Activated CD4-positive, alpha-beta T cell treated with anti-CD3 and anti-CD28 coated beads for 36 hours (primary cell): ENCODE results near the gene CNIH3. TPM values are rescaled to one million over a fixed set of nuclear protein-coding genes. Genes with fewer than 3 reads are reported as not detected.
"Not testable (repeated sequence)": the region's sequence is repeated elsewhere in the genome, so short reads cannot be mapped to it uniquely, and the experiment has no call there.

Experiments
- ATAC-seq: fragments of 200-7000 bp; cut with Tn5 transposase; one replicate; pipeline ENCODE4 v1.10.0; 2021; ENCODE audit warnings: mild to moderate bottlenecking, moderate library complexity
- CTCF ChIA-PET: fragments of 350-600 bp; sonication (Branson Sonifier 250); formaldehyde crosslinking; loops from one replicate; lab custom pipeline; 2021; ENCODE audit warnings: antibody characterized with exemption; lab: Charles Lee
- POLR2A ChIA-PET: fragments of 350-600 bp; sonication (Branson Sonifier 250); formaldehyde crosslinking; loops from one replicate; lab custom pipeline; 2021; ENCODE audit warnings: antibody characterized with exemption, inconsistent platforms; lab: Charles Lee
- DNase-seq: peaks from one replicate; pipeline ENCODE4 v3.0.0-alpha.2; 2020
- H3K27ac Mint-ChIP-seq: one replicate; pipeline ENCODE4 v1.8.0; 2021; ENCODE audit warnings: mixed read lengths
- H3K27me3 Mint-ChIP-seq: one replicate; pipeline ENCODE4 v1.8.0; 2021; ENCODE audit warnings: mixed read lengths
- H3K36me3 Mint-ChIP-seq: one replicate; pipeline ENCODE4 v1.8.0; 2021; ENCODE audit warnings: low read depth, mixed read lengths
- H3K4me1 Mint-ChIP-seq: one replicate; pipeline ENCODE4 v1.8.0; 2021; ENCODE audit warnings: mixed read lengths
- H3K4me3 Mint-ChIP-seq: one replicate; pipeline ENCODE4 v1.8.0; 2021; ENCODE audit warnings: mild to moderate bottlenecking, moderate library complexity, mixed read lengths
- H3K9me3 Mint-ChIP-seq: one replicate; pipeline ENCODE4 v1.8.0; 2021; ENCODE audit warnings: low read depth, mixed read lengths
- intact Hi-C, 2 experiments: fragments of 100-400 bp; cut with DNase I in 1 of 2; cut with micrococcal nuclease in 1 of 2; formaldehyde crosslinking; loops; one replicate each; pipeline versions ENCODE4 v1.14.2 to v1.15.1; 2022 to 2024; cut with DNase I, micrococcal nuclease
- total RNA-seq, 2 experiments: library from RNA; stranded (reverse); gene quantifications; one replicate each; pipeline ENCODE4 v1.2.3, GENCODE V29; 2021

The CNIH3 gene
- total RNA-seq, 2 experiments from 2014 or later: 1.5 to 1.8 TPM

- intact Hi-C loops: no loop called here
- Mint-ChIP-seq H3K4me1 (no peaks in the 10 kb centered on the region), H3K4me3 (no peak overlapping the region), H3K9me3 (no peaks in the 10 kb centered on the region), H3K36me3 (no peaks in the 10 kb centered on the region), H3K27ac (no peak overlapping the region), H3K27me3 (no peaks in the 10 kb centered on the region)
- CTCF ChIA-PET: interaction anchor here (1.1 kb wide), 1 partner anchor 17 kb away, joined by 3 read pairs; no protein-coding TSS in a partner anchor
- POLR2A ChIA-PET: no interaction called here
- DNase-seq (no peak), ATAC-seq (no peak)
Measured at GRCh38 chr1:224670506-224670905, 54.4 kb downstream of the CNIH3 start.

DNA sequence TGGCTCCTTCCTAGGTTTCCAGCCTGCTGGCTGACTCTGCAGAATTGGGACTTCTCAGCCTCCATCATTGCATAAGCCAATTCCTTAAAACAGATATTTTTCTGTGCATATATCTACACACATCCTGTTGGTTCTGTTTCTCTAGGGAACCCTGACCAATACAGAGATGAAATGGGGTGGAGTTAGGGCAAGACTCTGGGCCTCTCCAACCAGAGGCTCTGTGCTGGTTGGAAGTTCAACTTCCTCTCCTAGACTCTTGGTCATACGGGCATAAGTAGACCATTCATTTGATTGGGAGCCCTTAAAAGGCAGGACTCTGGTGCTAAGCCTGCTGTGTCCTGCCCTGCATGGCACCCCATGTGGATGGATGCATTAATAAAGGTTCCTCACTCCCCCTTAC, 55.0 kb downstream of the CNIH3 start:
- intact Hi-C loops: no loop called here
- ATAC-seq (no peak), DNase-seq (no peak)
- ChIA-PET POLR2A (no interaction called here), CTCF (interaction anchor here (1.1 kb wide), 1 partner anchor 17 kb away, joined by 3 read pairs; no protein-coding TSS in a partner anchor)
- Mint-ChIP-seq H3K9me3 (no peaks in the 10 kb centered on the region), H3K4me3 (no peak overlapping the region), H3K36me3 (no peaks in the 10 kb centered on the region), H3K27me3 (no peaks in the 10 kb centered on the region), H3K27ac (no peak overlapping the region), H3K4me1 (no peaks in the 10 kb centered on the region)

GRCh38 chr1:224673141-224673540, 57.0 kb downstream of the CNIH3 start:
- Mint-ChIP-seq H3K36me3 (no peaks in the 10 kb centered on the region), H3K9me3 (no peaks in the 10 kb centered on the region), H3K27ac (no peak overlapping the region), H3K4me1 (no peaks in the 10 kb centered on the region), H3K27me3 (no peaks in the 10 kb centered on the region), H3K4me3 (no peak overlapping the region)
- DNase-seq (no peak), ATAC-seq (no peak)
- POLR2A ChIA-PET: no interaction called here
- CTCF ChIA-PET: no interaction called here
- intact Hi-C loops: no loop called here

DNA sequence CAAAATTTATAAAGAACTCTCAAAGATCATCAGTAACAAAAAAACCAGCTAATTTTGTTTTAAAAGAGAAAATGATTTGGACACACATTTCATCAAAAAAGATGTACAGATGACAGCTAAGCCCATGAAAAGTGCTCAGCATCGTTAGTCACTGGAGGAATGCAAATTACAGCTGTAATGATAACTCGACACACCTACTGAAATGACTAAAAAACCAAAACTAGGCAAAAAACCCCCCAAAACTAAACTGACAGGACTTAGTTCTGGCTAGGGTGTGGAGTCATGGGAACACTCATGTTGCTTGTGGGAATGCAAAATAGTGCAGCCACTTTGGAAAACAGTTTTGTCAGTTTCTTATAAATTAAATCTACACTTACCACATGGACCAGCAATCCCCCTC, 59.5 kb downstream of the CNIH3 start:
- Mint-ChIP-seq H3K4me3 (no peak overlapping the region), H3K27ac (no peak overlapping the region), H3K27me3 (no peaks in the 10 kb centered on the region), H3K9me3 (no peaks in the 10 kb centered on the region), H3K36me3 (no peaks in the 10 kb centered on the region), H3K4me1 (no peaks in the 10 kb centered on the region)
- peak; percentile 64 for ATAC-seq
- DNase-seq: no peak
- ChIA-PET CTCF (interaction anchor here (1.1 kb wide), 1 partner anchor 176 kb away, joined by 3 read pairs; no protein-coding TSS in a partner anchor), POLR2A (no interaction called here)
- intact Hi-C loops: no loop called here

DNA sequence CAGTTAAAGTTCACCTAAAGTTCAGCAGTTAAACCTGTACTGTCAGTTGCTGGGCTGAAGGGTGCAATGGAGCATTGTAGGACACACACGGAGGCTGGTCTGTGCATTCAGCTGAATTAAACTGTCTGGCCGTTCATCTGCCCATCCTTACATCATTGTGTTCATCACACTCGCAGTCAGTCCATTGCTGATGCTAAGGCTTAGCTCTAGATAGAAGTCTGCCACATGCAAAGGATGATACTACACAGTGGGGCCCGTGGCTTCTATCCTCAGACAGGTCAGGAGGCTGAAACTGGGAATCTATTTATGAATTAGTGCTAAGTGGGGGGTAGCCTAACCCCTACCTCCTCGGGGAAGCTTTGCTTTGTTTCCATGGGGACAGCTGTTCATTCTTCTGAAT, 60.4 kb downstream of the CNIH3 start:
- ATAC-seq (no peak), DNase-seq (no peak)
- intact Hi-C loops: no loop called here
- Mint-ChIP-seq H3K27ac (no peak overlapping the region), H3K4me3 (no peak overlapping the region), H3K36me3 (no peaks in the 10 kb centered on the region), H3K27me3 (no peaks in the 10 kb centered on the region), H3K4me1 (no peaks in the 10 kb centered on the region), H3K9me3 (no peaks in the 10 kb centered on the region)
- ChIA-PET CTCF (interaction anchor here (0.5 to 1.1 kb wide), 2 partner anchors 52 to 175 kb away, joined by 3 read pairs; no protein-coding TSS in a partner anchor), POLR2A (interaction anchor here (0.6 kb wide), 1 partner anchor 23 kb away, joined by 3 read pairs; no protein-coding TSS in a partner anchor)

DNA sequence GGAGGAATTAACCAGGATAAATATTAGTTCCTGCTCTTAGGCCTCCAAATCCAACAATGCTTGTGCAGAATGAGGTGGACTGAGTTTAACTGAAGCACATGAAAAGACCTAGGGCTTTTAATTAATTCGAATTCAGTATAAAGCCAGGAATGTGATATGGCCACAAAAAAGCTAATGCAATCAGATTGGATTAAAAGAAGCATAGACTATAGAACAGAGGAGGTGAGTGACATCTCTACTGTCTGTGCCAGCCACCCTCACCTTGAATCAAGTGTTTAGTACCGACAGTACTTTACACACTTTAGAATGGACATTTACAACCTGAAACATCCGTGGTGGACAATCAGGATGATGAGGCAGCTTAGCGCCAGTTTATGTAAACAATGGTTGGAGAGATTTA, 62.1 kb downstream of the CNIH3 start:
- no peaks in the 10 kb centered on the region for H3K36me3 Mint-ChIP-seq
- no peaks in the 10 kb centered on the region for H3K4me1 Mint-ChIP-seq
- no peak for ATAC-seq
- H3K27me3 Mint-ChIP-seq: no peaks in the 10 kb centered on the region
- no peak overlapping the region for H3K4me3 Mint-ChIP-seq
- ChIA-PET CTCF (interaction anchor here (1.1 to 1.6 kb wide), 2 partner anchors 36 to 163 kb away, joined by 3 to 4 read pairs; no protein-coding TSS in a partner anchor), POLR2A (no interaction called here)
- no peak for DNase-seq
- H3K27ac Mint-ChIP-seq: no peak overlapping the region
- intact Hi-C loops: no loop called here
- H3K9me3 Mint-ChIP-seq: no peaks in the 10 kb centered on the region

DNA sequence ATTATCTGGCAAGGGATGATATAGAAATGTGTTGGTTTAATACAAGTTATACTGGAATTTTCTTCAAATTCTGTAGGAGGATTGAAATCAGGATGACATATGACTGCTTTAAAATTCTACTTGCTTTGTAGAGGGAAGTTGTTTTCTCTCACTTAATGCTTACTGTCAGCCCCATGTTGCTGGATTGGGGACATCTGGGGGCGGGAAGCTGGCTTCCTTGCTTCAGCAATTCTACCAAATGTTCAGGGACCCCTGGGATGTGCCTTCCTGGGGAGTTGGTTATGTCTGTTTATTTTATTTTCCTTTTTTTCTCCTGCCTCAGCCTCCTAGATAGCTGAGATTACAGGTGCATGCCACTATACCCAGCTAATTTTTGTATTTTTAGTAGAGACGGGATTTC, 63.5 kb downstream of the CNIH3 start:
- CTCF ChIA-PET: interaction anchor here (1.1 kb wide), 1 partner anchor 164 kb away, joined by 3 read pairs; no protein-coding TSS in a partner anchor
- H3K27ac Mint-ChIP-seq: no peak overlapping the region
- no peaks in the 10 kb centered on the region for H3K36me3 Mint-ChIP-seq
- DNase-seq (no peak), ATAC-seq (no peak)
- intact Hi-C loops: no loop called here
- no peak overlapping the region for H3K4me3 Mint-ChIP-seq
- no peaks in the 10 kb centered on the region for H3K4me1 Mint-ChIP-seq
- no peaks in the 10 kb centered on the region for H3K27me3 Mint-ChIP-seq
- POLR2A ChIA-PET: no interaction called here
- H3K9me3 Mint-ChIP-seq: no peaks in the 10 kb centered on the region

GRCh38 chr1:224681816-224682215, 65.7 kb downstream of the CNIH3 start:
- DNase-seq (no peak), ATAC-seq (no peak)
- no peaks in the 10 kb centered on the region for H3K4me1 Mint-ChIP-seq
- ChIA-PET CTCF (no interaction called here), POLR2A (no interaction called here)
- no peaks in the 10 kb centered on the region for H3K36me3 Mint-ChIP-seq
- intact Hi-C loops: no loop called here
- no peak overlapping the region for H3K4me3 Mint-ChIP-seq
- peaks cover 2% of the 10 kb centered on the region for H3K27me3 Mint-ChIP-seq
- no peaks in the 10 kb centered on the region for H3K9me3 Mint-ChIP-seq
- no peak overlapping the region for H3K27ac Mint-ChIP-seq

DNA sequence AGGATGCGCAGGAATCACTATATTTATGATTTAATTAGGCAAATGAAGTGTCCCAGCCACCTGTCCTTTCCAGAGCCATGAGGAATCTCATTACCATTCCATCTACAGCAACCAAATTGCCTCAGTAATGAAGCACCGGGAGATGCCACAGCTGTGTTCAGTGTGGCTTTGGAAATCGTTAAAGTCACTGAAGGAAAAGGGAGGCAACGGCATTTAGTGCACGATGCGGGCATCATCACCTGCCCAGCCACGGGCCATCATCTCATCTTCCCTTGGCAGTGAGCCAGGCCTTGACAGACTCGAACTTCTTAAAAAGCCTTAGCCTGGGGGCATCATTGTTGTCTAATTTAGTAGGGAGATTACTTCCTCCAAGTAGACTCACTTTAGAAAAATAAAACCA, 67.8 kb downstream of the CNIH3 start:
- H3K27ac Mint-ChIP-seq: no peak overlapping the region
- DNase-seq (no peak), ATAC-seq (no peak)
- H3K4me3 Mint-ChIP-seq: no peak overlapping the region
- no peaks in the 10 kb centered on the region for H3K9me3 Mint-ChIP-seq
- no peaks in the 10 kb centered on the region for H3K4me1 Mint-ChIP-seq
- intact Hi-C loops: no loop called here
- POLR2A ChIA-PET: no interaction called here
- H3K36me3 Mint-ChIP-seq: no peaks in the 10 kb centered on the region
- H3K27me3 Mint-ChIP-seq: peaks cover 2% of the 10 kb centered on the region
- CTCF ChIA-PET: no interaction called here

DNA sequence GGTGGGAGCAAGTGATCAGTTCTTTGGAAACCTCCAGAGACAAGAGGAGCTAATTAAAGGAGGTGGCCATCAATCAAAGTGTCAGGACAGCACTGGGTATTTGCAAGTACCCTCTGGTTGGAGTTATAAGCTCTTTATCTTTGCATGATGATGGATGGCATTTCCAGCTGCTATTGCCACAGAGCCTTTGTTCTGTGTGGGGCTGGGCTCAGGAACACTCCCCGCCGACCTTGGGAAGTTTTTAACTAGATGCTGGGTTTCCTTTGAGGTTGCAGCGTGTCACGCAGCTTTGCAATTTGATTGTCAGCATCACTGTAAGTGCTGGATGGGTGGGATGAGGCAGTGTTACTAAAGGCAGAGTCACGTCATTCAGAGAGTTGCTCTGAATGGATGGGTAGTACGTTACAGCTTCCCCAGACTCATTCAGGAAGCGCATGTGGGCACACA, 68.9 kb downstream of the CNIH3 start:
- no peaks in the 10 kb centered on the region for H3K36me3 Mint-ChIP-seq
- DNase-seq (peak; percentile 17), ATAC-seq (peak; percentile 91)
- ChIA-PET POLR2A (interaction anchor here (0.7 kb wide), 1 partner anchor 9 kb away, joined by 3 read pairs; no protein-coding TSS in a partner anchor), CTCF (interaction anchor here (0.5 to 1.0 kb wide), 2 partner anchors 15 to 74 kb away, joined by 3 read pairs; no protein-coding TSS in a partner anchor)
- H3K27ac Mint-ChIP-seq: no peak overlapping the region
- H3K4me3 Mint-ChIP-seq: no peak overlapping the region
- no peaks in the 10 kb centered on the region for H3K9me3 Mint-ChIP-seq
- no peaks in the 10 kb centered on the region for H3K4me1 Mint-ChIP-seq
- intact Hi-C loops: no loop called here
- peaks cover 2% of the 10 kb centered on the region for H3K27me3 Mint-ChIP-seq

DNA sequence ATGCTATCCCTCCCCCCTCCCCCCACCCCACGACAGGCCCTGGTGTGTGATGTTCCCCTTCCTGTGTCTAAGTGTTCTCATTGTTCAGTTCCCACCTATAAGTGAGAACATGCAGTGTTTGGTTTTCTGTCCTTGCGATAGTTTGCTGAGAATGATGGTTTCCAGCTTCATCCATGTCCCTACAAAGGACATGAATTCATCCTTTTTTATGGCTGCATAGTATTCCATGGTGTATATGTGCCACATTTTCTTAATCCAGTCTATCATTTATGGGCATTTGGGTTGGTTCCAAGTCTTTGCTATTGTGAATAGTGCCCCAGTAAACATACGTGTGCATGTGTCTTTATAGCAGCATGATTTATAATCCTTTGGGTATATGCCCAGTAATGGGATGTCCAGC, 70.0 kb downstream of the CNIH3 start:
- H3K27ac Mint-ChIP-seq: not testable (repeated sequence)

GRCh38 chr1:224687465-224687864, 71.3 kb downstream of the CNIH3 start:
- H3K27me3 Mint-ChIP-seq: peaks cover 2% of the 10 kb centered on the region
- intact Hi-C loops: no loop called here
- CTCF ChIA-PET: interaction anchor here (0.7 to 1.5 kb wide), 4 partner anchors 14 to 44 kb away, joined by 3 to 4 read pairs (median 4); no protein-coding TSS in a partner anchor
- DNase-seq: no peak
- no peaks in the 10 kb centered on the region for H3K36me3 Mint-ChIP-seq
- H3K4me3 Mint-ChIP-seq: no peak overlapping the region
- no peaks in the 10 kb centered on the region for H3K9me3 Mint-ChIP-seq
- ATAC-seq: no peak
- no peaks in the 10 kb centered on the region for H3K4me1 Mint-ChIP-seq
- POLR2A ChIA-PET: no interaction called here
- no peak overlapping the region for H3K27ac Mint-ChIP-seq

More for the DNA sequence above, 70.0 kb downstream of the CNIH3 start:
- intact Hi-C loops, POLR2A ChIA-PET, H3K27me3 Mint-ChIP-seq, H3K9me3 Mint-ChIP-seq, ATAC-seq, H3K4me3 Mint-ChIP-seq, DNase-seq, H3K36me3 Mint-ChIP-seq, H3K4me1 Mint-ChIP-seq: not testable (repeated sequence)
- CTCF ChIA-PET: interaction anchor here (1.0 to 1.1 kb wide), 2 partner anchors 13 to 16 kb away, joined by 3 to 4 read pairs; no protein-coding TSS in a partner anchor
